GM21528 (cell line): ENCODE measurements around the gene ZNF778.

Experiments
- ATAC-seq: cut with Tn5 transposase; IDR thresholded peaks from one replicate; pipeline ENCODE4 v1.9.1; 2021; ENCODE audit warnings: mild to moderate bottlenecking, moderate library complexity; ENCODE audit not compliant: unreplicated experiment, low FRiP score

Gene ZNF778

DNA sequence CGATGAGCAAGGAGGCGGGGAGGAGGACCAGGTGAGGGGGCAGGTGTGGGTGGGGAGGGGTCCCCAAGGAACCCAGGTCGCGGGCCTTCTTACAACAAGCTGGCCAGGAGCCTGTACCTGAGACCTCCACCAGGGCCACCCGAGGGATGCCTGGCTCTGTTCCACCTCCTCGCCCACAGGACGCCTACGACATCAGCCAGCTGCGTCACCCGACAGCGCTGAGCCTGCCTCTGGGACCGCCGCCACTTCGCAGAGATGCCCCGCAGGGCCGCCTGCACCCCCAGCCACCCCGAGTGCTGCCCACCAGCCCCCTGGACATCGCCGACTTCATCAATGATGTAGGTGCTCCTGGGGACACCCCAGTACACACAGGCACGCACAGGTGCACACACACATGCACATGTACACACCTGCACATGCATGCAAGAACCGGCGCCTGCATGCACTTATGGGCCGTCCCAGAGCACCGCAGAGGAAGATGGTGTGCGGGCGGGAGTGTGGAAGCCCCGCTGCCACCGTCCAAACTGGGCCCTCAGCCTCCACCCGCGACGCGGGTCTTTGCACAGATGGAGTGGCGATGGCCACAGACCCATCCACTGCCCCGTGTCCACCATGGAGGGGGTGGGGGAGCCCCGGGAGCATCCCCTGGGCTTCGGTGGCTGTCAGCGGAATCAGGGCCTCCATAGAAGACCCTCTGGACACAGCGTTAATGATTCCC lies 23.8 kb upstream of the ZNF778 start:
- no peak for ATAC-seq

DNA sequence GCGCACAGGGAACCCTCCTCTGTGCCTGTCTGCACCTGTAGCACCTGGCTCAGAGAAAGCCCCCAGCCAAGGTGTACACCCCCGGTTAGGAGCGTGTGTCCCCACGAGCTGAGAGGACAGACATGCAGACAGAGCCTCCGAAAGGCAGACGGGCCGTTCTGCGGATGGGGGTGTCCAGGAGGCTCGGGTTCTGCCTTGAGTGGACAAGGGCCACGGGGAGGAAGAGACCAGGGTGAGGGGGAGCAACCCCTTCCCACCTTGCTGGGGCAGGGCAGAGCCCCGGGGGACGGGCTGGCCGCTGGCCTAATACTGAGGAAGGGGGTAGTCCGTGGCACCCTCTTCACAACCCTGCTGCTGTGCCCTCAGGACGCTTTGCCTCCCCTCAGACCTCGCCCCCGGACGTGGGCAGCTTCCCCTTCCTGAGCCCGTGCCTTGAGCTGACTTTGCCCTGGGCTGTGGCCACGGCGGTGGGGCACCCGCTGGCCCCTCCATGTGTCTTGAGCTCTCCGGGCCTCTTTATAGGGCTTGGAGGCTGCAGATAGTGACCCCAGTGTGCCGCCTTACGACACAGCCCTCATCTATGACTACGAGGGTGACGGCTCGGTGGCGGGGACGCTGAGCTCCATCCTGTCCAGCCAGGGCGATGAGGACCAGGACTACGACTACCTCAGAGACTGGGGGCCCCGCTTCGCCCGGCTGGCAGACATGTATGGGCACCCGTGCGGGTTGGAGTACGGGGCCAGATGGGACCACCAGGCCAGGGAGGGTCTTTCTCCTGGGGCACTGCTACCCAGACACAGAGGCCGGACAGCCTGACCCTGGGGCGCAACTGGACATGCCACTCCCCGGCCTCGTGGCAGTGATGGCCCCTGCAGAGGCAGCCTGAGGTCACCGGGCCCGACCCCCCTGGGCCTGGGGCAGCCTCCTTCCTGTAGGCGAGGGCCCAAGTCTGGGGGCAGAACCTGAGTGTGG lies 22.9 kb upstream of the ZNF778 start:
- ATAC-seq = no peak

DNA sequence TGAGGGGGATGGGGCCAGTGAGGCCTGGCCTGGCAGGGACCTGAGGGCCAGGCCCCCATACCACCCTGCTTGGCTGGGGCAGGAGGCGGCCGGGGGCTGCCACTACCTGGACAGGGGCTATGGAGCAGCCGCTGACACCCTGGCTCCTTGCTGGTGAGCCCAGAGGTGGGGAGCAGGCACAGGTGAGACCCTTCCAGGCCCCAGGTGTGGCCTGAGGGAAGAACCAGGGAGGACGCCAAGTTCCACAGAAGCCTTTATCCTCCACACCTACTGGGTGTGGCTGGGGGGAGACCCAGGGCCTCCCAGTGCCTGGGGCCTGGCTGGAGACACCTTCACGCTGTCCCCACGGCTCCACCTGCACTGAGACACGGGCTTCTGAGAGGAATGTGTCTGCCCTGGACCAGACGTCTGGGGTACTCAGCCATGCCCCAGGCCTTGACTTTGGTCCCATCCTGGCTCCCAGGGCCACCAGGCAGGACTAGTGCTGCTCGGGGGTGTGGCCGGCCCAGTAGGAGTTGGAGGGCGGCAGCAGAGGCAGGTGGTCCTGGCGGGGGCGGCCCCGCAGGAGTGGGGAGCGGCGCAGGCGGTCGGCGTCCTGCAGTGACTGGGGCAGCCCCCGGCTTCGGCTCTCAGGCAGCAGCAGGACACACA lies 21.9 kb upstream of the ZNF778 start:
- no peak for ATAC-seq

DNA sequence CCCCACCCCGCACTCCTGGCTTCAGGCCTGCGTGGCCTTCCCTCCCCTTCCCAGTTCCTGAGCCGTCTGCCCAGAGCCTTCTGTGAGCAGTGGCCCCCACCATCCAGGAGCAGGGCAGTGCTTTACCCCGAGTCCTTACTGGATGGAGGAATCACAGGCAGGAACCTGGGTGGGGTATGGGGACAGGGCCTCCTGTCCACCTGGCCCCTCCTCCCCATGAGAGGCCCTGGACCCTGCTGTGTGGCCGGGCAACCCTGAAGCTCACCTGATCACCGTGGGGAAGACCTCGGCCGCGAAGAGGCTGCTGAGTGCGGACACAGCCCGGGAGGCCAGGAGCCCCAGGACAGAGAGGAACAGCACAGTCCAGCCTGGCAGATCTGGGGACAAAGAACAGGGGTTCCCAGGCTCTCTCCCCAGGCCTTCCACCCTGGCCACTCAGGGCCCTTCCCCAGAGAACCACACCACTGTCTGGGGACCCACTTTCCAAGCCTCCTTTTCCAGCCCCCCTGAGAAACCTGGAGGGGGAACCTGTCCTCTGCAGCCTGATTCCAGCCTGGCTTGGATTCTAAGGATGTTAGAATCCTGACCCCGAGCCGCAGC lies 20.4 kb upstream of the ZNF778 start:
- ATAC-seq = no peak

DNA sequence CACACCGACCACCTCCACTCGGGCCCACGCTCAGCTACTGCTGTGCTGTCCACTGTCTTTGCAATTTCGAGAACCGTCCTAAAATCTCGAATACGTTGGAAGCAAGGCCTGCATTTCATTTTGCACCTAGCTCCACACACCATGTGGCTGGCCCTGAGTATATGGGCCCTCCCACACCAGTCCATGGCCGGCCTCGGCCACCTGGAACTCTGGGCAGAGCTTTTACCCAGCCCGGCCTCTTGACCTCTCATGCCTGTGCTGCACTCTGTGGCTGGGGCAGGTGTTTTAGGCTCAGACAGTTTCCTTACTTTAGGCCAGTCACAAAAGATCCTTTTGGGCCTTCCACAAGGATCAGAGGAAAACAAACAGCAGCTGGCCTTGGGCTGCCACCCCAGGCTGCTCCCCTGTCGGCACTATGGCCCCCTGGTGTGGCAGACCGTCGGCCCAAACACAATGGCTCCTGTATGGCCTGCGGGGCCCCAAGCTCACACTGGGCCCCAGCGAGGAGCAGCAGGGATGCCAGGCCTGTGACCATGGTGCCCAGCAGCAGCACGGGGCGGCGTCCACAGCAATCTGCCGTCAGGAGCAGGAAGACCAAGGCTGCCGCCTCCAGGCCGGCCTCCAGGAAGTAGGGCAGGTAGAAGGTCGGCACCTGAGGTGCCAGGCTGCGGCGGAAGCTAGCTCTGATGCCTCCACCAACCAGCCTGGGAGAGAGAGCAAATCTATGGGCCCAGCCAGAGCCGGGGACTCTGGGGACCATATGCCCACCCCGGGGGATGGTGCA lies 19.7 kb upstream of the ZNF778 start:
- ATAC-seq = no peak

DNA sequence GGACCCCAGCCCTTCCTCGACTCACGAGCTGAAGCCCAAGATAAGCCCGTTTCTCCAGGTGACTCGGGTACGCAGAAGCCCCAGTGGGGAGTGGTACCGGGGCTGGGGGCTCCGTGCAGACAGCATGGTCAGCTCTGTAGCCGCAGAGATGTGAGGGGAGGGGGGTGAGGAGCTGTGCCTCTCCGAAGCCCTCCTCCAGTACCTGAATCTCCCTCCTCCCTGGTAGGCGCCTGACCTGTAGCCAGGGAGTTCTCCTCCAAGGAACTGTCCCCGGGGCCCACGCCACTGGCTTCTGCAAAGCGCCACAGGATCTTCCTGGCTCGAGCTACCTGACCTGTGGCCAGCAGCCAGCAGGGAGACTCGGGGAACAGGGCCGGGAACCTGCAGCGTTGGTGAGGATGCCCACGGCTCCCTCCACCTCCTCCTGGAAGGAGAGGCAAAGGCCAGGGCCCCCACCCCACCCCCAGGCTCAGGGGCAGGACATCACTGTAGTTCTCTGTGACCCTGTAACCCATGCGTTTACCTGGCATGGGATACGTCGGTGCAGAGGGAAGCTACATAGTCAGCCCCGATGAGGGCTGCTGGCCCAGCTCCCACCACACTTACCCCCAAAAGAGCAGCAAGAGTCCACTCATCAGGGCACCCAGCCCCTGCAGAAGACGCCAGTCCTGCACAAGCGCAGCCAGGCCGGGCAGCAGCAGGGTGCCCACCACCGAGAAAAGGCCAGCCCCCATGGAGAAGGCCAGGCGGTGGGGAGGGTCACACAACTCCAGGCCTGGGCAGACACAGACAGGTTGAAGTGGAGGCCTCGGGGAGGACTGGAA lies 18.9 kb upstream of the ZNF778 start:
- no peak for ATAC-seq

DNA sequence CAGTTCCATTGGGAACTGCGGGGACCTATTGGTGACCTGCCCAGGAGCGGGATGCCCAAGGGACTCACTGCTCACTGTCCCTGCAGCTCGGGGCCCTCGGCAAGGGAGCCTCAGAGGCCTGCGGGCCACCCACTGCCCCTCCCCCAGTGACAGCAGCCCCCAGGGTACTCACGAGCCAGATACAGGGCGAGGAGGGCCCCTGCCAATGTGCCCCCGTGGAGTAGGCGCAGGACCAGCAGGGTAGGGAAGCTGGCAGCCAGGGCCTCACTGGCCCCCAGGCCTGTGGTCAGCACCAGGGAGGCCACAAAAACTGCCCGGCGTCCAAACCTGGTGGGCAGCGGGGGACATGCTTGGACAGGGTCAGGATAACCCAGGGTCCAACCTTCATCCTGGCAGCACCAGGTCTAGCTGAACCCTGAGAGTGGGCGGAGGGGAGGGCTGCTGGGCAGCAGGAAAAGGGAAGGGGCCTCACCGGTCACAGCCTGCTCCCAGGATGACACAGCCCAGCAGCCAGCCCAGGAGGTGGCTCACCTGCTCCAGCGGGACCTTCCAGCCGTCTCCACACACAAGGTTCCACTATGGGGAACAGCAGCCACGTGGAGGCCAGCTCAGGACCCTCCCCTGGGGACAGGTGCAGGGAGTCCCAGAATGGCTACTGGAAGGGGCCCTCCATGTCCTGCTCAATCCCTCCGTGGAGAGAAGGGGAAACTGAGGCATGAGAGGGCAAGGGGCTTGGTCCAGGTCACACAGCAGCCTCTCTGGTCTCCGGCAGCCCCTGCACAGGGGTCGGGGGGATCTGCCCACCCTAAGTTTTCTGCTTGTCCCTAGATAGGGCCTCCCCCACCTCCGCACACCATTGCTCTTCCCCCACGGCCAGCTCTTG lies 18.0 kb upstream of the ZNF778 start:
- no peak for ATAC-seq

DNA sequence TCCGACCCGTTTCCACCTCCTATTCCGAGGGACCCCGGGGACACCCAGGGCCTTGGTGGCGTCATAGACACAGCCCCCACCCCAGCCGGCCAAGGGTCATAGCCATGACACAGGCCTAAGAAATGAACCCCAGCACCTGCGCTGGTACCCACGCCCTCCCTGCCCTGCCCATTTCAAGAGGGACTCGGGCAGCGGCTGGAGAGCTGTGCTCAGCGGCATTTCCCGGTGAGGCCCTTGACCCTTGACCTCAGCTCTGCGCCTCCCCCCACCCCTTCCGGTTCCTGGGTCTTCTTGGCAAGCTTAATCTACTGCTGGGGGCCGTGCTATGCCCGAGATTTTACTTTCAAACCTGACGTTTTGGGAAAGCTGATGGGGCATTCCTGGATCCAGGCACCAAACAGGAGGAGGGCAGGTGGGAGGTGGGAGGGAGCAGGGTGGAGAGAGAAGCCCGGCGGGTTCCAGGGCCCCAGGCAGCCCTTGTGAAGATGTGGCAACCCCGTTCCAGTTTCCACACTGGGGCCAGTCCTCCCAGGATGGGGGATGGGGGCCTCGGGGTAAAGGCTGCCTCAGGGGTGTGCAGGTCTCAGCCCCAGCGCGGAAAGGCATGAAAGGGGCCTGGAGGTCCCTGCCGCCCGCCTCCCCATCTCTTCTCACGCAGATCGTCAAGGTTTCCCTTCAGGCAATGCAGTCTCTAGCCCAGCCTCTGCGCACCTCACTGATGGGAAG lies 17.2 kb upstream of the ZNF778 start, which contains the start of gene SLC22A31:
SLC22A31 (minus strand) TSS at position 414 of the 726 bp plus-strand sequence; CDS start at position 378, 36 bp downstream.
- ATAC-seq = no peak

DNA sequence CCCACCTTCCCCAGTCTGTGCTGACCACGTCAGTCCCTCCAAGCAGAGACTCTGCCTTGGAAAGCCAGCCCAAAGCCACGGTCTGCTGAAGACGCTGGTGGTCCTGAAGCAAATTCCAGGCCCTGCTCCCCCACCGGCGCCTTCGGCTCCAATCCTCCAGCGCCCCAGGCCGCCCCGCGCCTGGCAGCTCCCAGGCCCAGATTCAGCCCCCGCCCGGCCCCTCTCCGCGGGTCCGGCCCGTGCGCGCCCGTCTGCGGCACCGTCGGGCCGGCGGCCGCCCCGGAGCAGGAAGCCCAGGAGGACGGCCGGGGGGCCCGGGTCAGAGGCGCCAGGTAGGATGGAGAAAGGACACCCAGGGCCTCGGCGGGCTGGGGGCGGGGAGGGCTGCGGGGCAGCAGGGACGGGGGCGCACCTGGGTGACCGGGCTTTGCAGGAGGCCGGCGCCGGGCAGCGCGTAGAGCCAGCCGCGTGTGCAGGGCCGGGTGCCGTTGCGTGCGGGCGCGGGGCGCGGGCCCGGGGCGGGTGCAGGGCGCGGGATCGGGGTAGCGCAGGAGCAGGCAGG lies 16.6 kb upstream of the ZNF778 start:
- ATAC-seq = no peak

DNA sequence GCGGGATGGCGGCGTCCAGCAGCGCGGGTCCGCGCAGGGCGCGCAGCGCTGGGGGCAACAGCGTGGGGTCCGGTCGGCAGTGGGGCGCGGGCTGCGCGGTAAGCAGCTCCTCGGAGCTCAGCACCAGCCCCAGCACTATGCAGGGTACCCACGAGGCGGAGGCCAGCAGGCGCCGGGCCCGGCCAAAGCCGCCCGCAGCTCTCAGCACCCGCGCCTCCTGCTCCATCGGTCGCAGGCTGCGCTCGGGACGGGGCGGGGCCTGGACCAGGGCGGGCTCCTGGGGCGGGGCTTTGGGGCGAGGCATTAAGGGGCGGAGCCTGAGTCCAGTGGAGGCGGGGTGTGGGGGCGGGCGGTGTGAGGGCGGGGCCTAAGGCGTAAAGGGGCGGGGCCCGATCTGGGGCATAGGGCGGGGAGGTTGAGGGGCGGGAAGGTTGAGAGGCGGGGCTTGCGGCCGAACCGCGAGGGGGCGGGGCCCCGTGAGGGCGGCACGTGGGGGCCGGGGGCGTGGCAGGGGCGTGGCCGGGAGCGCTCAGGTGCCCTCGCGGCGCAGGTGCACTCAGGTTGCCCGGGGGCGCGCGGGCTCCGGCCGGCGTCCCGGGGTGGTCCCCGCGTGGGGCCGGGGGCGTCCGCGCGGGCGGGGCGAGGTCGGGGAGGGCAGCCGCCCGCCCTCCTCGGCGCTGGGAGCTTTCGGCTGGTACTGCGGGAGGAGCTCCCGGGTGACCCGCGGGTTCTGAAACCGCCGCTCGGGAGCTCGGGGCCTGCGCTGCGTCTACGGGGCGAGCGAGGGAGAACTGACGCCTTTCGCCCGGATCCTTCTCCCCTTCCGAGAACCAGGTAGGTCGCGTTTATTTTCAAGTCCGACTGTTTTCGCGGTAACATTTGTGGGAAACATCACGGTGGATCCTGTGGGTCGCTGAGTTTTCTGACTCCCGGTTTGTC lies 15.8 kb upstream of the ZNF778 start:
- ATAC-seq = no peak

DNA sequence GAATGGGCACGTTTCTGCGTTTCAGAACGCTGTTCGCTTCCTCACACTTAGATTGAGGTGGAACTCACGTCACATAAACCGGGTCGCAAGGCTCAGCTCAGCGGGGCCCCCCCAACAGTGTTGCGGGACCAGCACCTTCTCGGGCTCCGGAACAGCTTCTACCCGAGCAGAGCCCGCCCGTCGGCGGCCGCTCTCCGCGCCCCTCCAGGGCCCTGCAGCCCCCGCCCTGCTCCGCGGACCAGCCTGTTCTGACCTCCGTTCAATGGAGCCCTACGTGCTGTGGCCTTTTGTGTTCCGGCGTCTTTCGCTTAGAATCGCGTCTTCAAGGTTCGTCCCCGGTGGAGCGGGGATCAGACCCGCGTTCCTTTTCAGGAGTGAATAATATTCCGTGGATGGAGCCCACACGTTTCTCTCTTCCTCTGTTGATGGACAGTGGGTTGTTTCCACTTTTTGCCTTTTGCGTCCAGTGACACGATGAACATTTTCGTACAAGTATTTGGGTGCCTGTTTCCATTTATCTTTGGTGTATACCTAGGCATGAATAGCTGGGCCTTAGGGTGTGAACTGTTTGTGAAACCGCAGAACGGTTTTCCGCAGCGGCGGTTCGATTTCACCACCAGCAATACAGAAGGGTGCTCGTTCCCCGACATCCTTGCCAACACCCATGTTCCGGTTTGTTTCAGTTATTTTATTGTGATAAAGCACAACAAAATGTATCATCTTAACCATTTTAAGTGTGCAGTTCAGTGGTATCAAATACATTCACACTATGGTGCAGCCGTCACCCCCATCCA lies 14.9 kb upstream of the ZNF778 start:
- no peak for ATAC-seq

DNA sequence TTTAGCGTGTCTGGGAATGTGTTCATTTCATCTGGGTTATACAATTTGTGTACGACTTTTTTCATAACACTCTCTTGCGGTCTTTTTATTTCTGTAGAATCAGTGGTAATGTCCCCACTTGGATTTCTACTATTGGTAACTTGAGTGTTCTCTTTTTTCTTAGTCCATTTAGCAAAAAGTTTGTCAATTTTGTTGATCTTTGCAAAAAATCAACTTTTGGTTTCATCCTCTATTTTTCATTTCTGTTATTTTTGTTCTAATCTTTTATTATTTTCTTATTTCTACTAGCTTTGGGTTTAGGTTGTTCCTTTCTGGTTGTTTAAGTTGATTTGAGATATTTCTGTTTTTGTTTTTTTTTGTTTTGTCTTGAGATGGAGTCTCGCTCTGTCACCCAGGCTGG lies 9.5 kb upstream of the ZNF778 start:
- ATAC-seq = no peak

DNA sequence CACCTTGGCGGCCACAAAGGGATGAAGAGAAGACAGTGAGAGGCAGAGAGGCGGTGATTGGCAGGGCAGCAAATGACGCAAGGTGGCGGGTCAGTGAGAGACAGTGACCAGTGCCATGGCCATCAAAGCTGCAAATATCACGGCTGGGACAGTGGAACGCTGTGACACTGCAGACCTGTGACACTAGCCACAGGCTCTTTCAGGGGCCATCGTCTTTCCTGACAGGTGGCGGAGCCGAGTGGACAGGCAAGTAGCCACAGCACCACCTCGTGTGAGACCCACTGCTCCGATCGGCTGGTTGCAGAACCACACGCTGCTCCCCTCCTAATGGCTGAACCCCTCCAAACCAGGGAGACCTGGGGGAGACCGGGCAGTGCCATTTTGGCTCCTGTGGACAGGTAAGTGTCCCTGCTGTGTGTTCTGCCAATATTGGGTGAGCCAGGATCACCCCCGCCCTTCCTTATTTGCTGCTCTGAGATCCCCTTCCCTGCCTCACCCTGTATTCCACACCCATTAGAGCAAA lies 7.9 kb upstream of the ZNF778 start:
- ATAC-seq = no peak

DNA sequence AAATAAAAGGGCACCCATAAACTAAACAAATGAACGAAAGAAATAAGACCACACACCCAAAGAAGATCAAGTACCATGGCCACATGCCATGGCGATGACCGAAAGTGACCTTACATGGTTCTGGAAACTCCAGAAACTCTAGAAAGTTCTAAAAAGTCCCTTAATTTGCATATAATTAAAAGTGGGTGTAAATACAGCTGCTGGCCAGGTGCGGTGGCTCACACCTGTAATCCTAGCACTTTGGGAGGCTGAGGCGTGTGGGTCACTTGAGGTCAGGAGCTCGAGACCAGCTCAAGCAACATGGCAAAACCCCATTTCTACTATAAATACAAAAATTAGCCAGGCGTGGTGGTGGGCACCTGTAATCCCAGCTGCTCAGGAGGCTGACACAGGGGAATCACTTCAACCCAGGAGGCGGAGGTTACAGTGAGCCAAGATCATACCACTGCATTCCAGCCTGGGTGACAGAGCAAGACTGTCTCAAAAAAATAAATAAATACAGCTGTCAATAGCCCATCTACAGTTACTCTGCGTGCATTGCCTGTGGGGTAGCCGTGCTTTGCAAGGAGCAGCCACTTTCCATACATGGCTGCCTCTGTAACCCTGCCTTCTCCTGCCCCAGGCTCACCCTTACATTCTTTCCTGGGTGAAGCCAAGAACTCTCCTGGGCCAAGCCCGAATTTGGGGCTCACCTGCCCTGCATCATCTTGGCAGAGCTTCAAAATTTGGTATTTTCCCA lies 7.2 kb upstream of the ZNF778 start:
- ATAC-seq = no peak
